Measurements from ENCODE around the gene PPP2R5C.

The PPP2R5C gene

DNA sequence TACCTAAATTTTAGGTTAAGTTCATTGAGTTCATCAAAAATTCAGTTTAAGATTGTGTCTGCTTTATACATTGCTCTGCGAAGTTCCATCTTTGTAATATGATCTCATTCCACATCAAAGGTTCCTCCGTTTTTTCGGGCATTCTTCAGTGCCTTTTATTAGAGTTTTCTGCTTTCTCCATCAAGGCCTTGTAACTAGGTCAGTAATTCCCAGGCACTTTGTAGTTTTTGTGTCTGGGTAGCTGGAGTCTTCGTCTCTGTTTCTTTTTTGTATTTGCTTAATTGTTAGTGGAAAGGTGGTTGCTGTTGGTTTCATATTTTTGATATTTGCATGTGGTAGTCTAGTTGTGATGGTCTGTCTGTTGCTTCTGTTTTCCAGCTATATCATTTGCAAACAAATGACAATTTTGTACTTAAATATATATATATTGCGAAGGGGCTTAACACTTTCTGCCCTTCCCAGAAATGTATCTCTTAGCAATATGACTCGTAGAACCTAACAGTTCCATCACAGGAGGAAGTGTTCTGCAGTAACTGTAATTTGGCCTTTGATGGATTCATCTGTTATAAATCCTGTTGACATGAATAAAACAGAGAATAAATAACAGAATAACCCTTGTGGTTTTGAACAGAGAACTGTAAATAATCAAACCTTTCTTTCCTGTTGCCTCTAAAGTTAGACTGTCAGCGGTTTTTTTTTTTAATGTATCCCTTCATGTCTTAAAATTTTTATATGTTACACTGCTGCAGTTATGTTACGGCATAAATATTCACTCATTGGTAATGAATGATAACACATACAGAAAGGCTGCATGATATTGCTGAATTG, 114.4 kb downstream of the PPP2R5C start:
- DNase-seq (ENCODE audit: extremely low read depth, insufficient read length) = no peak
- no peaks in the 10 kb centered on the region for H3K27me3 ChIP-seq (replicated peaks; ENCODE audit: control insufficient read depth, insufficient read depth, low read length)
- peaks cover 4% of the 10 kb centered on the region for H3K36me3 ChIP-seq (ENCODE audit: control insufficient read depth, insufficient read depth, low read length)
- H3K4me3 ChIP-seq (replicated peaks; ENCODE audit: low read depth, low read length) = peak overlapping the region; percentile 8
- TF ChIP-seq, protein P1, sequence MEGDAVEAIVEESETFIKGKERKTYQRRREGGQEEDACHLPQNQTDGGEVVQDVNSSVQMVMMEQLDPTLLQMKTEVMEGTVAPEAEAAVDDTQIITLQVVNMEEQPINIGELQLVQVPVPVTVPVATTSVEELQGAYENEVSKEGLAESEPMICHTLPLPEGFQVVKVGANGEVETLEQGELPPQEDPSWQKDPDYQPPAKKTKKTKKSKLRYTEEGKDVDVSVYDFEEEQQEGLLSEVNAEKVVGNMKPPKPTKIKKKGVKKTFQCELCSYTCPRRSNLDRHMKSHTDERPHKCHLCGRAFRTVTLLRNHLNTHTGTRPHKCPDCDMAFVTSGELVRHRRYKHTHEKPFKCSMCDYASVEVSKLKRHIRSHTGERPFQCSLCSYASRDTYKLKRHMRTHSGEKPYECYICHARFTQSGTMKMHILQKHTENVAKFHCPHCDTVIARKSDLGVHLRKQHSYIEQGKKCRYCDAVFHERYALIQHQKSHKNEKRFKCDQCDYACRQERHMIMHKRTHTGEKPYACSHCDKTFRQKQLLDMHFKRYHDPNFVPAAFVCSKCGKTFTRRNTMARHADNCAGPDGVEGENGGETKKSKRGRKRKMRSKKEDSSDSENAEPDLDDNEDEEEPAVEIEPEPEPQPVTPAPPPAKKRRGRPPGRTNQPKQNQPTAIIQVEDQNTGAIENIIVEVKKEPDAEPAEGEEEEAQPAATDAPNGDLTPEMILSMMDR (IDR thresholded peaks at IDR 0.05; ENCODE audit: insufficient read depth, low read length, poor library complexity, severe bottlenecking) = no peak

DNA sequence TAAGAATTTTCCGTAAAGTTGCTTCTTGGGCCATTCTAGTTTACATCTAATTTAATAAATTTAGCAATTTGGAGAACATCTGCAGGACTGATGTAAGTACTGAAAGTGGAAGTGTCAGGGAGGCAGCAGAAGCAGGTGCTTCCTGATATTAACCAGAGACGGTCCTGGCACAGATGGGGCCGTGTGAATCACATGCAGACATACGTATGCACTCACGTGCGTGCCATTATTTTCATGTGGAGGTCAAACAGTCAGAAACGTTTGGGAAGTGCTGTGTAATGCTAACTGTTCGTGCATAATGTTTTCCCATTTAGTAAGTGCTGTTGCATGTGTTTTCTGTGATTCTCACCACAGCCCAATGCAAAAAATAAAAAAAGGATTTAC, 115.0 kb downstream of the PPP2R5C start:
- no peaks in the 10 kb centered on the region for H3K27me3 ChIP-seq (replicated peaks; ENCODE audit: control insufficient read depth, insufficient read depth, low read length)
- H3K4me3 ChIP-seq (replicated peaks; ENCODE audit: low read depth, low read length) = peak overlapping the region; percentile 8; the same call in 1 of the 2 replicates
- DNase-seq (ENCODE audit: extremely low read depth, insufficient read length) = peak; percentile 76
- TF ChIP-seq, protein P1 (IDR thresholded peaks at IDR 0.05; ENCODE audit: insufficient read depth, low read length, poor library complexity, severe bottlenecking) = no peak
- H3K36me3 ChIP-seq (ENCODE audit: control insufficient read depth, insufficient read depth, low read length) = peaks cover 6% of the 10 kb centered on the region

DNA sequence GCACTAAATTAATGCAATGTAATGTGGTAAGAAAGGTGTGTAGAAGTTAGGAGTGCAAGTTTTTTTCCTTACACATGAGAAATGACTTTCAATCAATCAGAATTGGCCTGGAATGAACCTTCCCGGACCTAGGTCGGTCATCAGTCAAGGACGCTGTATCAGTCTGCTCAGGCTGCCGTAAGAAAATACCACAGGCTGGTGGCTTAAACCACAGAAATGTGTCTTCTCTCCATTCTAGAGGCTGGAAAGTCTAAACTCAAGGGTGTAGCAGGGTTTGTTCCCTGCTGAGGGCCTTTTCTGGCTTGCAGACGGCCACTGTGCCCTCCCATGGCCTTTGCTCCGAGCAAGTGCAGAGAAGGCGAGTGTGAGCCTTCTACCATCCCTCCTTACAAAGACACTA, 116.3 kb downstream of the PPP2R5C start:
- TF ChIP-seq, protein P1 (IDR thresholded peaks at IDR 0.05; ENCODE audit: insufficient read depth, low read length, poor library complexity, severe bottlenecking) = no peak
- H3K36me3 ChIP-seq (ENCODE audit: control insufficient read depth, insufficient read depth, low read length) = peaks cover 12% of the 10 kb centered on the region
- H3K4me3 ChIP-seq (replicated peaks; ENCODE audit: low read depth, low read length) = no peak overlapping the region
- no peaks in the 10 kb centered on the region for H3K27me3 ChIP-seq (replicated peaks; ENCODE audit: control insufficient read depth, insufficient read depth, low read length)
- DNase-seq (ENCODE audit: extremely low read depth, insufficient read length) = no peak

DNA sequence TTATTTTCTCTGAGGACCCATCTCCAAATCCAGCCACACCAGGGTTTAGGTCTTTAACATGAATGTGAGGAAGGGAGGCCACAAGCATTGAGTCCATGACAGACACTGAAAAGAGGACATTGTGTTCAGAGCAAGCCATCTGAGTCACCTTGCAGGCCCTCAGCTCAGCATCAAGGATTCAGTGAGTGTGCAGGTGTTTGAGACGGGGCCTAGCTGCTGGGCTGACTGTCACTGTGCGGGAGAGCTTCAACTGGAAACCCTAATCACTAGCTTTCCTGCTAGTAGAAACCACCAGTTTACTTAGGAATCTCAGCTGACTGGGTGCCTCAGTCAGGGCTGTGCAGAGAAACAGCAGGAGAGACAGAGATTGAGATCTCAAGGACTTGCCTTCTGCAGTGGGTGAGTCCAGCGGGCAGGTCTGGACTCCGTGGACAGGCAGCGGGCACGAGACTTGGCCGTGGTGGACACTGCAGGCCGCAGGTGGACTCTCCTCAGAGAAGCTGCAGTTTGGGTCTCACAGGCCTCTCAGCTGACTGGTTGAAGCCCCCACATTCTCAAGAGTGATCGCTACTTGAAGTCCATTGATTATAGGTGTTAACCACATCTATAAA, 116.8 kb downstream of the PPP2R5C start:
- peaks cover 12% of the 10 kb centered on the region for H3K36me3 ChIP-seq (ENCODE audit: control insufficient read depth, insufficient read depth, low read length)

DNA sequence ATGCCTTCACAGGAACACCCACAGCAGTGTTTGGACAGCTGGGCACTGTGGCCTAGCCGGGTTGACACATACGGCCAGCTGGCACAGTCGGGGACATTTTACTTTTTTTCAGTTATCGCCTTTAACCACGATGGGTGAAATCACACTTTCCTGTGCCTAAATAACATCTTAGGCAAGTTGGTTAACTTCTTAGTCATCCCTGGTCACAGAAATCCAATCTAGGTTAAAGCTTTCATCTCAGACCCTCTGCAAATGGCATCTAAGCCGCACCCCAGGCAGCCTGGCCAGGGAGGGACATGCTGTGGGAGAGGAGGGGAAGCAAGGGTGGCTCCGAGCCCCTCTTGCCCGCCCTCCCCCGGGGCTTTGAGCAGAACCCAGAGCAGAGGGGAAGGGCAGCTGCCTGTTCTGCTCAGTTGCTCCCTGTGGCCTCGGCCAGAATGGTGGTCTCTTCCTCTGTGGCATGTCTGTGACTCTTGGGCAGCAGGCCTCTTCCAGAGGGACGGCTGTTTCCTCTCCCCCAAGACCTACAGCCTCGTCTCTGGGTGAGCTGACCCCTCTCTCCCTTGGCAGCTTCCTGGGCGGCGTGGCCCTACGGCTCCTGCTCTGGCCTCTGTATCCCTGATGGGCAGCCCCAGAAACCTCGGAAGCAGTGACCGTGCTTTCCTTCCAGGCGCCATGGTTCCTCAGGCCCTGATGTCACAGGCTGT, 117.5 kb downstream of the PPP2R5C start:
- Histone ChIP-seq H3K27me3 (replicated peaks; ENCODE audit: control insufficient read depth, insufficient read depth, low read length) (no peaks in the 10 kb centered on the region), H3K4me3 (replicated peaks; ENCODE audit: low read depth, low read length) (no peak overlapping the region), H3K36me3 (ENCODE audit: control insufficient read depth, insufficient read depth, low read length) (peaks cover 18% of the 10 kb centered on the region)
- TF ChIP-seq, protein P1 (IDR thresholded peaks at IDR 0.05; ENCODE audit: insufficient read depth, low read length, poor library complexity, severe bottlenecking) = no peak
- peak; percentile 57 for DNase-seq (ENCODE audit: extremely low read depth, insufficient read length)

More for the DNA sequence above, 116.8 kb downstream of the PPP2R5C start:
- TF ChIP-seq, protein P1 (IDR thresholded peaks at IDR 0.05; ENCODE audit: insufficient read depth, low read length, poor library complexity, severe bottlenecking) = no peak
- Histone ChIP-seq H3K27me3 (replicated peaks; ENCODE audit: control insufficient read depth, insufficient read depth, low read length) (no peaks in the 10 kb centered on the region), H3K4me3 (replicated peaks; ENCODE audit: low read depth, low read length) (no peak overlapping the region)
- no peak for DNase-seq (ENCODE audit: extremely low read depth, insufficient read length)
